Panc1 (cell line): Measurements from ENCODE around the gene NSD2.

Experiments
- CTCF ChIP-seq: fragments of 450-650 bp; IDR thresholded peaks from 2 replicates; pipeline ENCODE4 v1.5.1; 2017; ENCODE audit warnings: mild to moderate bottlenecking
- POLR2AphosphoS5 ChIP-seq: IDR thresholded peaks from 2 replicates; pipeline ENCODE4 v1.6.1; 2012; ENCODE audit warnings: mild to moderate bottlenecking, low read depth, low read length, moderate library complexity
- REST ChIP-seq, 2 experiments: IDR thresholded peaks; 2 replicates each; pipeline ENCODE4 v1.6.1; 2011 to 2012; ENCODE audit warnings: low read depth in 2 of 2, control low read depth in 1 of 2, low read length in 1 of 2, mild to moderate bottlenecking in 1 of 2, moderate library complexity in 1 of 2; ENCODE audit not compliant: insufficient read depth in 1 of 2
- SIN3A ChIP-seq: IDR thresholded peaks from 2 replicates; pipeline ENCODE4 v1.6.1; 2012; ENCODE audit warnings: low read depth, mild to moderate bottlenecking, low read length, moderate library complexity, borderline replicate concordance; ENCODE audit not compliant: insufficient read depth

- TF ChIP-seq CTCF = no peak
- no peak for TF ChIP-seq POLR2AphosphoS5
- no peak for TF ChIP-seq REST (IDR thresholded peaks at IDR 0.05; ENCODE audit: insufficient read depth in 1 of 2, low read depth in 2 of 2, low read length in 1 of 2)
- TF ChIP-seq SIN3A = no peak
Measured at GRCh38 chr4:1939664-1940509, 68.7 kb downstream of the NSD2 start.
